ENCODE data around the gene VASN.

The VASN gene

GRCh38 chr16:4404967-4405696 lies 33.5 kb downstream of the VASN start:
- no peak for DNase-seq

DNA sequence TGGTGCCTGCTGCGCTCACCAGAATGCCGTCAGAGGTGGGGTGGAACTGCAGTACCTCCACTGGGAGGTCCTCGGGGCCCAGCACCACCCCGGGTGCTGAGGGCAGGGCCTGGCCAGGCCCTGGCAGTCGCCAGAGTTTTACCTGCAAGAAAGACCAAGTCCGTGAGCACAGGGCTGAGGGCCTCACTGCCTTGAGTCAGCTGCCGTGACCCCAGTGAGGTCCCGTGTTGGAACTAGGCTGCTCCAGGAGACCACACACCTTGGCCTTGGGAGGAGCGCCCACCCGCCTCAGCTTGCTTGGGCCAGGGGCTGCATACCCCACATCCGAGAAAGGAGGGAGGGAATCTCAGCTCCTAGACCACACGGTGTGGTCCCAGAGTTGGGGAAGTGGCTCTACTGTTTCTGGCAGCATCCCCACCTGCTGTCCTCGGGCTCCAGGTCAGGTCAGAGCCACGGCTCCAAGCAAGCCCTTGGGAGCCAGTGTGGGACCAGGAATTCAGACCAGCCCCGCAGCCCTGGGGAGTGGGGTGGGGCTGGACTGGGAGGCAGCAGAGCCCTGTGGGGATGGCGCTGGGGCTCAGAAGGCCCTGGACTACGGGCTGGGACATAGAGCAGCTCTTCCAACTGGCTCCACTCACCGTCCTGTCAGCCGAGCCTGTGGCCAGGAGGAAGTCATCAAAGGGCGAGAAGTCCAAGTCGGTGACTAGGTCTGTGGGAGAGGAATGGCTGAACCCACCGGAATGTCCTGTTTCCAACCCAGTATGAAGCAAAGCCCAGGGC lies 36.1 kb downstream of the VASN start:
- no peak for DNase-seq

- no peak for DNase-seq
Observed at GRCh38 chr16:4408323-4408690, 36.7 kb downstream of the VASN start.

GRCh38 chr16:4409081-4409932 lies 37.7 kb downstream of the VASN start:
- no peak for DNase-seq

DNA sequence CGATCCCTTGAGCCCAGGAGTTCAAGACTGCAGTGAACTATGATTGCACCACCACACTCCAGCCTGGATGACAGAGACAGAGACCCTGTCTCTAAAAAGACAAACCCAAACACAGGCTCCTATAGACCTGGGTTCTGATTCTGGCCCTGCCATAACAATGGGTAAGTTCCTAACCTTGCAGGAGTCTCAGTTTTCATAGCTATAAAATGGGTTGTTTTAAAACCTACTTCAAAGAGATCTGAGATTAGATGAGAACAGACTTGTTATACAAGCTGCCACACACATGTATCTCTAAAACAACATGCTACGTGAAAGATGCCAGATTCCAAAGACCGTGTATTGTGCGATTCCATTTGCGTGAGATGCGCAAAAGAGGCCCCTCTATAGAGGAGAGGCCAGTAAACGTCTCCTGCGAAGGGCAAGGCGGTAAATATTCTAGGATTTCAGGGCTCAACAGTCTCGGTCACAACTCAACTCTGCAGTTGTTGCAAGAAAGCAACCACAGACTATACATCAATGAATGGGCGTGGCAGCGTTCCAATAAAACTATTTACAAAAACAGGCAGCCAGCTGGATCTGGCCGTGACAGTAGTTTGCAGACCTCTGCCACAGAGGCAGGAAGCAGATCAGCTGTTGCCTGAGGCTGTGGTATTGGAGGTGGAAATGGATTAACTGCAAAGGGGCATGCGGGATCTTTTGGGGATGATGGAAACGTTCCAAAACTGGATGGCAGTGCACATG lies 38.9 kb downstream of the VASN start:
- no peak for DNase-seq

DNA sequence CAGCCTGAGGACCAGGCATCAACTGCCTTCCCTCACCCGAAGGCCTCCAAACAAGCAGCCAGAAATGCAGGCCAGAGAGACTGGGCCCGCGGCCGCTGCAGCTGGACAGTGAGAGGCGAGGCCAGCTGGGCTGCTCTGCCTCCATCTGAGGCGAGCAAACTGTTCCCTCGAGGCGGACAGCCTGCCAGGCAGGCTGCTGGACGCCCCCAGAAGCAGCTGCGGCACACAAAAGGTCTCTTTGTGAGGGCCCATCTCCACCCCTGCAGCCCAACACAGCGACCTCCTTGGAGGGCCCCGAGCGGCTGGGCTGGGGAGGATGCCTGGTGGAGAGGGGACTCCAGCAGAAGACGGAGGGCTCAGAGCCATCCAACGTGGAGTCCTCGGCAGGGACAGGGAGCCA lies 40.0 kb downstream of the VASN start:
- DNase-seq, result no peak

GRCh38 chr16:4412159-4412558 lies 40.5 kb downstream of the VASN start:
- DNase-seq, result no peak

- DNase-seq, result no peak
Observed at GRCh38 chr16:4412854-4413253, 41.2 kb downstream of the VASN start.

DNA sequence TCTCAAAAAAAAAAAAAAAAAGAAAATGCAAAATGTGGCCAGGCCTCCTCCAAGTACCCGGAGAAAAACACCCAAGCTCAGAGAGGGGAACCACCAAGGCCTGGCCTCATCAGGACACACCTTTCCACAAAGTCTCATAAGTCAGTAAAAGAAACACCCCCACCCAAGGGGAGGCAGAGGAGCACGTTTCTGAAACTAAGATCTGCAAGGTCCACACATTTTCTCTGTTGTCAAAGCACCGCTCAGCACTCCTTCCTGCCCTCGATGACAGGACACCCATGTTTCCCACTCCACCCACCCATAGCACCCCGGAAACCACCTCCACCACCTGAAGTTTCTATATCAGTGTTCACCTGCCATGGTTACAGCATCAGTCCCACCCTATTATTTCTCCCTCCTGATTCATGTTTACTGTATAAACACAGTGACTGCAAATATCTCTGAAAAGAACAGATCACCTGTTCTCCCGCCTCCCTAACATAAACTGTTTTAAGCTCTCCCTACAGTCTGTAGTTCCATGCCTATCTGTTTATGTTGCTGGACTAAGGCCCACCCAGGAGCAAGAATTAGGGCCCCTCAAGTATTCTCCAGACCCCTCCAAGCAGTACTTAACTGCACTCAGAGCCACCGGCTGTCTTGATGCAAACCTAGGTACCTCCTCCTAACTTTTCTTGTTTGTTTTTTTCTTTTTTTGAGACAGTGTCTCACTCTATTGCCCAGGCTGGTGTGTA lies 42.7 kb downstream of the VASN start:
- DNase-seq, result no peak

DNA sequence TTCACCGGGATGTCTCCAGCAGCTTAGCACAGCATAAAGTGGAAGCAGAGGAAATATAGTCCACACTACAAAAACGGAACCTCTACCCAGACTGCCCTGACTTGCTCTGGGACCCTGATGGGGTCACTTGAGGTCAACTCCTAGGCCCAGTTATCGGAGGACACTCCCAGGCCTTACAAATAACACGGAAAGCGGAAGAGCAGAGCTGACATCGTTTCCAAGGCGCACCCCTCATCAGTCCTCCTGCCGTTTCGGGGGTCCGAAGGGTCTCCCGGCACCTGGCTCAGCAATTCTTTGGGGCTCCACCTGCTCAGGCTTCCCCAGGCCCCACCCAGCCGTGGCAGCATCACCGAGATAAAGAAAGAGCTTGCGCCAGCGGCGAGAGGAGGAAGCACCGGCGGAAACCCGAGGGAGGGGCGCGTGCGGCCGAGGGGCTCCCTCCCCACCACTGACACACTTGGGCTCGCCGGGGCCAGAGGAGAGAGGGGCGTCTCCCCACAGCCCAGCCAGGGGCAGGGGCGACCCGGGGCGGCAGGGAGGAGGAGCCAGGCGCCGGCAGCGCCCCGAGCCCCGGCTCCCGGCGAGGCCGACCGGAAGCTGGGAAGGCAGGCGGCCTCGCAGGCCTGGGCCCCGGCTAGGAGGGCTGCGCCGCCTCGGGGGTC lies 44.0 kb downstream of the VASN start:
- DNase-seq, result no peak

- DNase-seq, result peak; percentile 93
Observed at GRCh38 chr16:4416200-4417032, 44.8 kb downstream of the VASN start, which contains the start of gene CORO7. CORO7 (minus strand) TSS chr16:4416596; CDS start chr16:4416518, 78 bp downstream.

- no peak for DNase-seq
Observed at GRCh38 chr16:4419402-4419959, 47.8 kb downstream of the VASN start.

- DNase-seq, result no peak
Observed at GRCh38 chr16:4420505-4421105, 49.0 kb downstream of the VASN start.

GRCh38 chr16:4425378-4426020 lies 53.9 kb downstream of the VASN start, which contains the start of gene DNAJA3:
DNAJA3 (plus strand) TSS chr16:4425868; CDS start chr16:4425882, 14 bp downstream.
- peak; percentile 92 for DNase-seq

- no peak for DNase-seq
Observed at GRCh38 chr16:4426021-4426684, 54.5 kb downstream of the VASN start.

DNA sequence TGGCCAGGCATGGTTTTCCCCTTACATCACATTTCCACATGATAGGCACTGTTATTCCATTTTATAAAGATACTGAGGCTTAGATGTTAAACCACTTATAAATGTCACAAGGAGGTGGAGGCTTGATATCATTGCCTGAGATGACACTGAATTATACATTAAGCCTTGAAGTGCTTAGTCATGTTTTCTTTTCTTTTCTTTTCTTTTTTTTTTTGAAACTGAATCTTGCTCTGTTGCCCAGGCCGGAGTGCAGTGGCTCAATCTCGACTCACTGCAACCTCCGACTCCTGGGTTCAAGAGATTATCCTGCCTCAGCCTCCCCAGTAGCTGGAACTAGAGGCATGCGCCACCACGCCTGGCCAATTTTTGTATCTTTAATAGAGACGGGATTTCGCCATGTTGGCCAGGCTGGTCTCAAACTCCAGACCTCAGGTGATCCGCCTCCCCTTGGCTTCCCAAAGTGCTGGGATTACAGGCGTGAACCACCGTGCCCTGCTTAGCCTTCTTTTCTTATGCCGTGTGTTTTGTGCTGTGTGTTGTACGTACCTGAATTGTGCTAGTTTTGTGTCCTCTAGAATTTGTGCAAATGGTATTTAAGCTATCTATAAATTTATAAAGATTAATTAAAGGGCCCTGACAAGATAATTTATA lies 55.2 kb downstream of the VASN start:
- DNase-seq, result no peak

DNA sequence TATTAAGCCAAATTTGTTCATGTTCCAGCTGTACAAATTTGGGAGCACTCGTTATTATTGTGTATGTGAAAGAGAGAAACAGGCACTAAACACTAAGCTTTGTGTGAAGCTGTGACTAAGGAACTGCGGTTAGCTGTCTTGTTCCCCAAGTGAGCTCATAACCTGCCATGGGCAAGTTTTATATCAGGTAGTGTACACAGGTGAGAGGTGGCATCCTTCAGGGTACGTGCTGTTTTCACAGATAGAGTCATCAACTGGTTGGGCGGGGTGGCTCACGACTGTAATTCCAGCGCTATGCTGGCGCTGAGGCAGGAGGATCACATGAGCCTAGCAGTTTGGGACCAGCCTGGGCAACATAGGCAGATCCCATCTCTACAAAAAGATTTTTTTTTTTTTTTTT lies 56.9 kb downstream of the VASN start:
- no peak for DNase-seq

DNA sequence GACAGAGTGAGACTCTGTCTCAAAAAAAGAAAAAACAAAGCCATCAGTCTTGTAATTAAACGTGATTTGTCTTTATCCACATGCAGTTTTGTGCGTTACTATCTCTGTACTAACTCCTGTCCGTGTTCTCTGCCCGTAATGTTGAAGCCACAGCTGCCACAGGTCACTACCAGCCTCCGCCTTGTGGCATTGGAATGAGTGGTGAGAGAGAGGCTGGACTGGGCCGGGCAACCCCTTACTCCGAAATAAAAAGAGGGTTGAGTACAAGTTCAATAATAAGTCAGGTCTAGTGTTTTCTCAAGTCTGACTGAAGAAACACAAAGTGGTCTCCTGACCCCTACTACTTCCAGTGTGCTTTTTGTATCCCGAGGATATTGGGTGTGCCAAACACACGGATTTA lies 59.4 kb downstream of the VASN start:
- no peak for DNase-seq

Data from T1000 (cell line).